Subcutaneous adipose tissue (tissue), 4 donors: ENCODE data around the gene PCNX2. TPM values are rescaled to one million over a fixed set of nuclear protein-coding genes. Genes with fewer than 3 reads are reported as not detected.

Experiments
- CTCF ChIP-seq: fragments of 450-650 bp; IDR thresholded peaks from one replicate; pipeline ENCODE4 v1.5.1; 2016; ENCODE audit warnings: low read depth, mild to moderate bottlenecking, control low read depth, antibody characterized with exemption, moderate library complexity
- total RNA-seq, 4 donors: library from RNA; depleted of rRNA; stranded (reverse); fragments of >200 nt; gene quantifications; one replicate each; pipeline ENCODE4 v1.1.0, GENCODE V29; 2016

The PCNX2 gene
- total RNA-seq, 4 donors from 2014 or later = 13.0 to 33.1 (median 18.4) TPM

DNA sequence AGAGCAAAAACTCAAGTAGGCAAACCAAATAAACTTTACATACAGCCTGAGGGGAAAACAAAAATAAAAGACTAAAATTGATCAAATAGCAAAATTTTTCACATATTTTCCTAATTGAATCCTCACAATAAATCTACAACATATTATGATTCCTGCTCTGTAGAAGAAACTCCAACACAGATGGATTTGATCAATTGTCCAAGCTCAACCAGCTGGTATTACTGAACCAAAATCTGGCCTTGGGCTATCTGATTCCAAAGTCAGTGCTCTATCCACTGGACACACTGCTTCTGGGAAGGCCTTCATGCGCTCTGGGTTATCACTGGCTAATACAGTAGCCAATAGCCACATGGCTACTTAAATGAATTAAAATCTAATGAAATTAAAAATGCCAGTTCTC, 39.3 kb downstream of the PCNX2 start:
- TF ChIP-seq CTCF = no peak

DNA sequence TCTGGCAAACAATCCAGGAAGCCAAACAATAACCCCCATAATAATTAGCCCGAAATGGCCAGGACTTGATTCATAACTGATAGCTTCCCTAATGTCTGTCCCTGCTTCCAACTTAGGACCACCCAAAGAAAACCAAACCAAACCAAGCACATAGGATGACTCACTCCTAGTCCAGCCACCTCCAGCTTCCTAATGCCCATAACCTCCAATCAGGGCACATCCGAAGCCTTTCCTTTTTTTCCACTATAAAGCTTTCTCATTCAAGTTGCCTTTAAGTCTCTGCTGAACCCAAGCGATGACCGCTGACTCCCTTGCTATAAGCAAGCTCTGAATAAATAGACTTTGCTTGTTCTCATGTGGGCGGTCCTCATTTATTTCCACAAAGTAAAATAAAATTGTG, 40.4 kb downstream of the PCNX2 start:
- no peak for TF ChIP-seq CTCF

DNA sequence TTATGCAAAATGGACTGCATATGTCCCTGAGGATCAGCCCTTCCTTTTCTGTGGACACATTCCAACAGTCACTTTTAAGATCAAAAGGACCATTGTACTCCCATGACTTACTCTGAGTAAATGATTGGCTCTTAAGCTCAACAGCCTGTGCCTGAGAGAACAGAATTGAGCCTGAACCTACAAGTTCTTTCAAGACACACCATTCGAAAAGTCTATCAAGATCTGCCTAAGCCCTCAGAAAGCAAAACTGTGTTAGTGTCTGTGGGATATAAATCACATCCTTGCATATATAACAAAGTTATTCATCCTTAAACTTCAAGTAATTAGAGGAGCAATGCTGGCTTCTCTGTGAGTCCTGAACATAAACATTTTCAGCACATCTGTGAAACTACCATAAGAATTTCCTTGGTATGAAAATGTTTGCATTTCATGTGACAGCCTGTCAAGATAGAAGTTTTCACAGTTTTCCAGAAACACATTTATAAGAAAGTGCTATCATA, 41.6 kb downstream of the PCNX2 start:
- TF ChIP-seq CTCF = no peak

- no peak for TF ChIP-seq CTCF
These were observed 42.2 kb downstream of the PCNX2 start for GRCh38 chr1:233253231-233253831.

- TF ChIP-seq CTCF = no peak
These were observed 43.1 kb downstream of the PCNX2 start for GRCh38 chr1:233252441-233252840.

GRCh38 chr1:233251201-233251720, 44.3 kb downstream of the PCNX2 start:
- no peak for TF ChIP-seq CTCF

- TF ChIP-seq CTCF = no peak
These were observed 47.5 kb downstream of the PCNX2 start for GRCh38 chr1:233248014-233248413.
